Activated T-helper 2 cell treated with anti-CD3 and anti-CD28 coated beads, Interferon-gamma antibody, Interleukin-2, Interleukin-4, amounts not matched to agents 10 μg/mL and 5 μg/mL and 100 μg/mL, durations not matched to agents 14 hours and 24 hours and 36 hours (primary cell): ENCODE results near the gene METRNL. TPM values are rescaled to one million over a fixed set of nuclear protein-coding genes. Genes with fewer than 3 reads are reported as not detected.
"Not testable (repeated sequence)": the region's sequence is repeated elsewhere in the genome, so short reads cannot be mapped to it uniquely, and the experiment has no call there.

Source experiments
- DNase-seq: peaks from one replicate; pipeline ENCODE4 v3.0.0; 2021; ENCODE audit warnings: low spot score
- H3K27ac Mint-ChIP-seq: one replicate; pipeline ENCODE4 v1.8.0; 2021; ENCODE audit warnings: mixed read lengths
- H3K27me3 Mint-ChIP-seq: one replicate; pipeline ENCODE4 v1.8.0; 2021; ENCODE audit warnings: low read depth, mixed read lengths
- H3K36me3 Mint-ChIP-seq: one replicate; pipeline ENCODE4 v1.8.0; 2021; ENCODE audit warnings: low read depth, mixed read lengths
- H3K4me1 Mint-ChIP-seq: one replicate; pipeline ENCODE4 v1.8.0; 2021; ENCODE audit warnings: low read depth, mixed read lengths
- H3K4me3 Mint-ChIP-seq: one replicate; pipeline ENCODE4 v1.8.0; 2021; ENCODE audit warnings: low read depth, mild to moderate bottlenecking, moderate library complexity, mixed read lengths
- H3K9me3 Mint-ChIP-seq: one replicate; pipeline ENCODE4 v1.8.0; 2021; ENCODE audit warnings: mixed read lengths
- intact Hi-C: fragments of 100-400 bp; cut with micrococcal nuclease; formaldehyde crosslinking; loops from one replicate; pipeline ENCODE4 v1.15.1; 2023
- total RNA-seq: library from RNA; stranded (reverse); gene quantifications from 2 replicates; pipeline ENCODE4 v1.2.3, GENCODE V29; 2022

Gene METRNL
- total RNA-seq, 1 donor from 2014 or later, result 74.7 TPM

GRCh38 chr17:83136931-83137330 is 57.5 kb downstream of the METRNL start:
- Mint-ChIP-seq H3K36me3 (no peaks in the 10 kb centered on the region), H3K27ac (no peak overlapping the region), H3K27me3 (peaks cover 17% of the 10 kb centered on the region), H3K4me3 (no peak overlapping the region), H3K4me1 (no peaks in the 10 kb centered on the region), H3K9me3 (peaks cover 4% of the 10 kb centered on the region)
- intact Hi-C loops, result no loop called here
- no peak for DNase-seq

DNA sequence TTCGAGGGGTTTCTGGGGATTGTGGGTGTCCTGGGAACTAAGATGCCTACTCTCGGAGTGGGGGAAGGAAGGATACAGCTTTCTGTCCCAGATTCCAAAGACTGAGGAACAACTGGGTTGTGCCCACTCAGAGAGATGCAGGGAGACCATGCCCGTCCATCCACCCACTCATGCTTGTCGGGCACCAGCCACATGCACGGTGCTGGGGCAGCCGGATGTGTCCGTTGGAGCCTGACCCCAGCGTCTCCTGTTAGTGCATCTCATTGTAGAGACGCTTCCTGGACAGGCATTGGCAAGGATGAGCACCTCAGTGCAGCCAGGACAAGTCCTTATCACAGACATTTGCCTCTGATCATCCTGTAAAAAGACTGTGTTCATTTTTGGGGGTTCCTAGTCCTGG is 58.1 kb downstream of the METRNL start:
- Mint-ChIP-seq H3K27me3 (peaks cover 22% of the 10 kb centered on the region), H3K4me1 (no peaks in the 10 kb centered on the region), H3K4me3 (no peak overlapping the region), H3K27ac (no peak overlapping the region), H3K36me3 (no peaks in the 10 kb centered on the region), H3K9me3 (peaks cover 10% of the 10 kb centered on the region)
- intact Hi-C loops, result no loop called here
- DNase-seq, result no peak

GRCh38 chr17:83138820-83139219 is 59.4 kb downstream of the METRNL start:
- DNase-seq, result no peak
- intact Hi-C loops, result no loop called here
- H3K4me1 Mint-ChIP-seq, result no peaks in the 10 kb centered on the region
- H3K9me3 Mint-ChIP-seq, result peaks cover 13% of the 10 kb centered on the region
- H3K36me3 Mint-ChIP-seq, result no peaks in the 10 kb centered on the region
- no peak overlapping the region for H3K4me3 Mint-ChIP-seq
- peaks cover 22% of the 10 kb centered on the region for H3K27me3 Mint-ChIP-seq
- H3K27ac Mint-ChIP-seq, result no peak overlapping the region

DNA sequence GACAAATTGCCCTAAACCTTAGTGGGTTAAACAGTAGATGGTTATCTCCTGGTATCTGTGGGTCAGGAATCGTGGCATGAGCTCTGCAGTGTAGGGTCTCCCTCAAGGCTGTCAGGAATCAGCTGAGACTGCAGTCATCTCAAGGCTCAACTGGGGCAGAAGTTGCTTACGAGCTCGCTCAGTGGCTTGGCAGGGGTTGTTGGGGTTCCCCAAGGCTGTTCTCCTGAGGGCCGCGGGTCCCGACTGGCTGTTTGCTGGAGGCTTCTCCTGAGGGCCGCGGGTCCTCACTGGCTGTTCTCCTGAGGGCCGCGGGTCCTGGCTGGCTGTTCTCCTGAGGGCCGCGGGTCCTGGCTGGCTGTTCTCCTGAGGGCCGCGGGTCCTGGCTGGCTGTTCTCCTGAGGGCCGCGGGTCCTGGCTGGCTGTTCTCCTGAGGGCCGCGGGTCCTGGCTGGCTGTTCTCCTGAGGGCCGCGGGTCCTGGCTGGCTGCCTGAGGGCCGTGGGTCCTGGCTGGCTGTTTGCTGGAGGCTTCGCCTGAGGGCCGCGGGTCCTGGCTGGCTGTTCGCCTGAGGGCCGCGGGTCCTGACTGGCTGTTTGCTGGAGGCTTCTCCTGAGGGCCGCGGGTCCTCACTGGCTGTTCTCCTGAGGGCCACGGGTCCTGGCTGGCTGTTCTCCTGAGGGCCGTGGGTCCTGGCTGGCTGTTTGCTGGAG is 60.3 kb downstream of the METRNL start:
- H3K4me1 Mint-ChIP-seq, H3K4me3 Mint-ChIP-seq, H3K27ac Mint-ChIP-seq, H3K36me3 Mint-ChIP-seq, DNase-seq, intact Hi-C loops: not testable (repeated sequence)
- Mint-ChIP-seq H3K27me3 (peaks cover 22% of the 10 kb centered on the region), H3K9me3 (peaks cover 13% of the 10 kb centered on the region)

DNA sequence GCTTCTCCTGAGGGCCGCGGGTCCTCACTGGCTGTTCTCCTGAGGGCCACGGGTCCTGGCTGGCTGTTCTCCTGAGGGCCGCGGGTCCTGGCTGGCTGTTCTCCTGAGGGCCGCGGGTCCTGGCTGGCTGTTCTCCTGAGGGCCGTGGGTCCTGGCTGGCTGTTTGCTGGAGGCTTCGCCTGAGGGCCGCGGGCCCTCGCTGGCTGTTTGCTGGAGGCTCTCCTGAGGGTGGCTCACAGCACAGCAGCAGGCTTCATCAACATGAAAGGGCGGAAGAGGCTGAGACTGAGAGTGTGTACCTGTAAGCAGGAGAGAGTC is 60.8 kb downstream of the METRNL start:
- H3K36me3 Mint-ChIP-seq, intact Hi-C loops, H3K27ac Mint-ChIP-seq, H3K4me3 Mint-ChIP-seq, DNase-seq, H3K4me1 Mint-ChIP-seq: not testable (repeated sequence)
- Mint-ChIP-seq H3K27me3 (peaks cover 22% of the 10 kb centered on the region), H3K9me3 (peaks cover 13% of the 10 kb centered on the region)

- intact Hi-C loops, result no loop called here
- Mint-ChIP-seq H3K27me3 (peaks cover 28% of the 10 kb centered on the region), H3K9me3 (peaks cover 13% of the 10 kb centered on the region), H3K27ac (no peak overlapping the region), H3K4me1 (peaks cover 13% of the 10 kb centered on the region), H3K36me3 (no peaks in the 10 kb centered on the region), H3K4me3 (no peak overlapping the region)
- DNase-seq, result no peak
Observed at GRCh38 chr17:83142619-83143018, 63.2 kb downstream of the METRNL start.

GRCh38 chr17:83143817-83144231 is 64.4 kb downstream of the METRNL start:
- Mint-ChIP-seq H3K4me3 (no peak overlapping the region), H3K27ac (no peak overlapping the region), H3K9me3 (peaks cover 13% of the 10 kb centered on the region), H3K4me1 (peaks cover 22% of the 10 kb centered on the region), H3K27me3 (peaks cover 28% of the 10 kb centered on the region), H3K36me3 (no peaks in the 10 kb centered on the region)
- DNase-seq, result no peak
- intact Hi-C loops, result no loop called here

Other genes starting within 250 kb of the METRNL start
- gene ZNF750, start 239.6 kb upstream of the METRNL start, total RNA-seq, result not detected in 2 replicates